ENCODE data around the gene AP4S1.

AP4S1 gene

GRCh38 chr14:30996892-30997659 is 28.4 kb upstream of the AP4S1 start:
- no peak for TF ChIP-seq EZH2phosphoT487 (IDR thresholded peaks at IDR 0.05; ENCODE audit: borderline replicate concordance)
- no peak for TF ChIP-seq CTCF (conservative IDR thresholded peaks at IDR 0.05; ENCODE audit: low read length)
- H3K9me2 ChIP-seq (replicated peaks; ENCODE audit: low read depth, low read length) = no peaks in the 10 kb centered on the region
- no peak overlapping the region for H2AFZ ChIP-seq (ENCODE audit: low read length)
- H3K9ac ChIP-seq (ENCODE audit: low read depth, low read length, poor library complexity, severe bottlenecking) = no peak overlapping the region
- peaks cover 97% of the 10 kb centered on the region for H3K79me2 ChIP-seq (ENCODE audit: insufficient read depth, low read length)
- H3K9me3 ChIP-seq (ENCODE audit: insufficient read depth, low read depth, low read length) = peaks cover 21% of the 10 kb centered on the region; the same call in 1 of the 2 replicates
- no peak overlapping the region for H3K4me3 ChIP-seq (ENCODE audit: low read length, poor library complexity, severe bottlenecking)
- H3K4me2 ChIP-seq (ENCODE audit: low read depth, low read length, poor library complexity, severe bottlenecking) = no peak overlapping the region
- H3K27me3 ChIP-seq (ENCODE audit: insufficient read depth, low read length, poor library complexity, severe bottlenecking) = no peaks in the 10 kb centered on the region
- peaks cover 52% of the 10 kb centered on the region for H4K20me1 ChIP-seq (ENCODE audit: insufficient read depth, low read length, poor library complexity, severe bottlenecking)
- H3K36me3 ChIP-seq (ENCODE audit: insufficient read depth, low read length) = peaks cover 32% of the 10 kb centered on the region
- no peaks in the 10 kb centered on the region for H3F3A ChIP-seq (ENCODE audit: low read depth)
- no peaks in the 10 kb centered on the region for H3K4me1 ChIP-seq (ENCODE audit: insufficient read depth, low read length, poor library complexity, severe bottlenecking)

GRCh38 chr14:30998100-30998706 is 27.2 kb upstream of the AP4S1 start:
- H3K4me3 ChIP-seq (ENCODE audit: low read length, poor library complexity, severe bottlenecking) = no peak overlapping the region
- no peak overlapping the region for H3K9ac ChIP-seq (ENCODE audit: low read depth, low read length, poor library complexity, severe bottlenecking)
- H3K4me1 ChIP-seq (ENCODE audit: insufficient read depth, low read length, poor library complexity, severe bottlenecking) = no peaks in the 10 kb centered on the region
- peaks cover 32% of the 10 kb centered on the region for H3K36me3 ChIP-seq (ENCODE audit: insufficient read depth, low read length)
- no peaks in the 10 kb centered on the region for H3F3A ChIP-seq (ENCODE audit: low read depth)
- TF ChIP-seq CTCF (conservative IDR thresholded peaks at IDR 0.05; ENCODE audit: low read length) = no peak
- TF ChIP-seq EZH2phosphoT487 (IDR thresholded peaks at IDR 0.05; ENCODE audit: borderline replicate concordance) = no peak
- peaks cover 42% of the 10 kb centered on the region for H4K20me1 ChIP-seq (ENCODE audit: insufficient read depth, low read length, poor library complexity, severe bottlenecking)
- no peak overlapping the region for H3K4me2 ChIP-seq (ENCODE audit: low read depth, low read length, poor library complexity, severe bottlenecking)
- no peaks in the 10 kb centered on the region for H3K27me3 ChIP-seq (ENCODE audit: insufficient read depth, low read length, poor library complexity, severe bottlenecking)
- peaks cover 93% of the 10 kb centered on the region for H3K79me2 ChIP-seq (ENCODE audit: insufficient read depth, low read length)
- H2AFZ ChIP-seq (ENCODE audit: low read length) = no peak overlapping the region
- H3K9me2 ChIP-seq (replicated peaks; ENCODE audit: low read depth, low read length) = no peaks in the 10 kb centered on the region
- peaks cover 21% of the 10 kb centered on the region; the same call in 1 of the 2 replicates for H3K9me3 ChIP-seq (ENCODE audit: insufficient read depth, low read depth, low read length)

GRCh38 chr14:30999038-30999773 is 26.2 kb upstream of the AP4S1 start:
- no peaks in the 10 kb centered on the region for H3F3A ChIP-seq (ENCODE audit: low read depth)
- H3K79me2 ChIP-seq (ENCODE audit: insufficient read depth, low read length) = peaks cover 89% of the 10 kb centered on the region
- no peaks in the 10 kb centered on the region for H3K4me1 ChIP-seq (ENCODE audit: insufficient read depth, low read length, poor library complexity, severe bottlenecking)
- H3K9me3 ChIP-seq (ENCODE audit: insufficient read depth, low read depth, low read length) = peaks cover 21% of the 10 kb centered on the region; the same call in 1 of the 2 replicates
- no peaks in the 10 kb centered on the region for H3K27me3 ChIP-seq (ENCODE audit: insufficient read depth, low read length, poor library complexity, severe bottlenecking)
- H3K9me2 ChIP-seq (replicated peaks; ENCODE audit: low read depth, low read length) = no peaks in the 10 kb centered on the region
- H3K36me3 ChIP-seq (ENCODE audit: insufficient read depth, low read length) = peaks cover 32% of the 10 kb centered on the region
- H3K4me3 ChIP-seq (ENCODE audit: low read length, poor library complexity, severe bottlenecking) = no peak overlapping the region
- no peak overlapping the region for H2AFZ ChIP-seq (ENCODE audit: low read length)
- TF ChIP-seq EZH2phosphoT487 (IDR thresholded peaks at IDR 0.05; ENCODE audit: borderline replicate concordance) (no peak), CTCF (conservative IDR thresholded peaks at IDR 0.05; ENCODE audit: low read length) (no peak)
- no peak overlapping the region for H3K4me2 ChIP-seq (ENCODE audit: low read depth, low read length, poor library complexity, severe bottlenecking)
- no peak overlapping the region for H3K9ac ChIP-seq (ENCODE audit: low read depth, low read length, poor library complexity, severe bottlenecking)
- peaks cover 47% of the 10 kb centered on the region for H4K20me1 ChIP-seq (ENCODE audit: insufficient read depth, low read length, poor library complexity, severe bottlenecking)

Measured in Loucy (cell line).